OCI-LY7 (cell line): Measurements from ENCODE around the gene ISY1.

Source experiments
- CTCF ChIP-seq: fragments of 200-600 bp; sonication (generic); conservative IDR thresholded peaks from 2 replicates; pipeline ENCODE4 v1.5.1; 2014; ENCODE audit warnings: mild to moderate bottlenecking, antibody characterized with exemption, low read length, moderate library complexity, mixed read lengths
- EZH2phosphoT487 ChIP-seq: fragments of 200-600 bp; sonication (generic); IDR thresholded peaks from 2 replicates; pipeline ENCODE4 v1.6.1; 2018; ENCODE audit warnings: low read depth, borderline replicate concordance, mild to moderate bottlenecking, mixed run types, antibody characterized with exemption, low read length, moderate library complexity, mixed read lengths

GRCh38 chr3:129166579-129167332, 5.9 kb upstream of the ISY1 start:
- TF ChIP-seq CTCF (no peak), EZH2phosphoT487 (no peak)
